NOMO-1 treated with DMSO at 0.1 percent for 48 hours (cell line): ENCODE measurements around the gene S100A16.
"Not testable (repeated sequence)": the region's sequence is repeated elsewhere in the genome, so short reads cannot be mapped to it uniquely, and the experiment has no call there.

ENCODE experiments used
- DNase-seq: peaks from one replicate; lab custom pipeline; 2025; ENCODE audit not compliant: unreplicated experiment; lab: John Stamatoyannopoulos, UW

The S100A16 gene

GRCh38 chr1:153565529-153566374 is 47.2 kb downstream of the S100A16 start, which contains the start of gene S100A2:
Gene S100A2, minus strand, starts transcription at chr1:153565844. Its CDS starts 1,967 bp downstream, at chr1:153563877.
- DNase-seq: peak; percentile 48

GRCh38 chr1:153563991-153564390 is 48.9 kb downstream of the S100A16 start:
- no peak for DNase-seq

GRCh38 chr1:153563483-153563901 is 49.4 kb downstream of the S100A16 start:
- no peak for DNase-seq

- DNase-seq: not testable (repeated sequence)
Measured at GRCh38 chr1:153562021-153562420, 50.9 kb downstream of the S100A16 start.

- DNase-seq: no peak
Measured at GRCh38 chr1:153561466-153561985, 51.4 kb downstream of the S100A16 start.

GRCh38 chr1:153560771-153561465 is 52.0 kb downstream of the S100A16 start:
- DNase-seq: no peak

- no peak for DNase-seq
Measured at GRCh38 chr1:153560241-153560640, 52.7 kb downstream of the S100A16 start.

- DNase-seq: no peak
Measured at GRCh38 chr1:153557877-153558276, 55.1 kb downstream of the S100A16 start.
